ENCODE measurements around the gene RPS4Y1.
"Not testable (repeated sequence)": the region's sequence is repeated elsewhere in the genome, so short reads cannot be mapped to it uniquely, and the experiment has no call there.

RPS4Y1 gene

GRCh38 chrY:2857068-2857467, 15.7 kb downstream of the RPS4Y1 start:
- ATAC-seq (ENCODE audit: low read depth), result no peak
- H3K27ac Mint-ChIP-seq, result peak overlapping the region; percentile 76
- H3K27me3 Mint-ChIP-seq, result no peaks in the 10 kb centered on the region
- peaks cover 19% of the 10 kb centered on the region for H3K4me1 Mint-ChIP-seq
- H3K9me3 Mint-ChIP-seq, result no peaks in the 10 kb centered on the region
- H3K4me3 Mint-ChIP-seq, result no peak overlapping the region
- no peak for DNase-seq (ENCODE audit: low spot score in 2 of 2)
- H3K36me3 Mint-ChIP-seq, result peaks cover 45% of the 10 kb centered on the region

DNA sequence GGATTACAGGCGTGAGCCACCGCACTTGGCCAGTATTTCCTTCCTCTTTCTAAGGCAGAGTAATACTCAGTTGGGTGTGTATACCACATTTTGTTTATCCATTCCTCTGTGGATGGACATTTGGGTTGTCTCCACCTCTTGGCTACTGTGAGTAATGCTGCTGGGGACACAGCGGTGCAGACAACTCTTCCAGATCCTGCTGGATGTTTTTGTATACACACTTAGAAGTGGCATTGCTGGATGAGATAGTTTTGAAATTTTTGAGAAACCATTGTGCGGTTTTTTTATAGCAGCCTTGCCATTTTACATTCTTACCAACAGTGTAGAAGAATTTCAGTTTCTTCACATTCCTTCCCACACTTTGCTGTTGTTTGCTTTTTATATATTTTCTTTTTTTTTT, 16.3 kb downstream of the RPS4Y1 start:
- Mint-ChIP-seq H3K9me3 (no peaks in the 10 kb centered on the region), H3K36me3 (peaks cover 49% of the 10 kb centered on the region), H3K4me1 (peaks cover 16% of the 10 kb centered on the region), H3K27me3 (no peaks in the 10 kb centered on the region), H3K27ac (no peak overlapping the region), H3K4me3 (no peak overlapping the region)
- DNase-seq (ENCODE audit: low spot score in 2 of 2) (no peak), ATAC-seq (ENCODE audit: low read depth) (no peak)

DNA sequence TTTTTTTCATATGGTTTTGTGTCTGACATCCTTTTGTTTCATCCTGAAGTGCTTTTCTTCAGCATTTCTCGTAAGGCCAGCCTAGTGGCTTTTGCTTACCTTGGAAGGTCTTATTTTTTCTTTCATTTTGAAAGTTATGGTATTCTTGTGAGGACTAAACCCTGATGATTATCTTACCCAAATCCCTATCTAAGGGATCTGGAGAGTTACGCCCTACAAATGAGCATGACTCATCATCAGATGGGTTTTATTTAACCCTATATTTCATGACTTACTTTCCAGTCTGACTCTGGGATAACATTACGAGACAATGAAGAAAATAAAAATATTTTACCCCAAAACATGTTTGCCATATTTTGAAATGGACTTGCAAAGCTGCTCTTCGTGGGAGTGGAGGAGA, 18.4 kb downstream of the RPS4Y1 start:
- H3K4me1 Mint-ChIP-seq, result peaks cover 16% of the 10 kb centered on the region
- H3K36me3 Mint-ChIP-seq, result peaks cover 42% of the 10 kb centered on the region
- H3K27me3 Mint-ChIP-seq, result no peaks in the 10 kb centered on the region
- no peak overlapping the region for H3K4me3 Mint-ChIP-seq
- DNase-seq (ENCODE audit: low spot score in 2 of 2), result no peak
- H3K9me3 Mint-ChIP-seq, result no peaks in the 10 kb centered on the region
- no peak overlapping the region for H3K27ac Mint-ChIP-seq
- no peak for ATAC-seq (ENCODE audit: low read depth)

GRCh38 chrY:2860511-2860910, 19.1 kb downstream of the RPS4Y1 start:
- no peak overlapping the region for H3K27ac Mint-ChIP-seq
- DNase-seq (ENCODE audit: low spot score in 2 of 2) (no peak), ATAC-seq (ENCODE audit: low read depth) (no peak)
- no peaks in the 10 kb centered on the region for H3K27me3 Mint-ChIP-seq
- H3K36me3 Mint-ChIP-seq, result peaks cover 37% of the 10 kb centered on the region
- no peak overlapping the region for H3K4me3 Mint-ChIP-seq
- peaks cover 16% of the 10 kb centered on the region for H3K4me1 Mint-ChIP-seq
- no peaks in the 10 kb centered on the region for H3K9me3 Mint-ChIP-seq

DNA sequence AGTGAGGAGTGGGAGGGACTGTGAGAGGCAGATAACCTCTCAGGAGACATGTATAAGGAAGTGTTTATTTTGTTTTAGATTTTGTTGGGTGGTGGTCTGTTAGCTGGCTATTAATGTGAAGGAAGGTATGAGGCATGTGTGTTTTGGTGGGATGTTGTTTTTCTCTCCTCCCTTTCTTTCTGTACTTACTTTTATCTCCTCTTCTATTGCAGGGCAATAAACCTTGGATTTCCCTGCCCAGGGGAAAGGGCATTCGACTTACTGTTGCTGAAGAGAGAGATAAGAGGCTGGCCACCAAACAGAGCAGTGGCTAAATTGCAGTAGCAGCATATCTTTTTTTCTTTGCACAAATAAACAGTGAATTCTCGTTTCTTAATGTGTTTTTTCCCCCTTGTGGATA, 25.2 kb downstream of the RPS4Y1 start:
- Mint-ChIP-seq H3K4me3 (no peak overlapping the region), H3K27me3 (no peaks in the 10 kb centered on the region), H3K36me3 (peaks cover 20% of the 10 kb centered on the region), H3K27ac (peak overlapping the region; percentile 4), H3K9me3 (peaks cover 2% of the 10 kb centered on the region), H3K4me1 (no peaks in the 10 kb centered on the region)
- DNase-seq (ENCODE audit: low spot score in 2 of 2) (no peak), ATAC-seq (ENCODE audit: low read depth) (no peak)

DNA sequence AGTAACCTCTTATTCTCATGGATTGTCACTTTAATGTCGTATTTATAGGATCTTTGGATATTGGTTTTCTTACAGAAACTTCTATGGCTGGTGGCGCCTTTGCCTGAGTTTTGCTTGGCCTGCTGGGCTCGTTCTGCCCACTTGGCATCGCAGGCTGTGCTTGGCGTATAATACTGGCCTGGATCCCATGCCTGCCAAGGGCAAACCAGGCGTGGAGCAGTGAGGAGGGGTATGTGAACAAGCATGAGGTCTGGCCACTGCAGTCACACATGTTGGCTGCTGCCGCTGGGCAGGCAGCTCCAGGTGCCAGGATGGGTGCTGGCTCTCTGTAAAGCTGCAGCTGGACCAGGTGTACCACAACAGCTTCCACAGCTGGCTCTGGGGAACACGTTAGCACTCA, 26.1 kb downstream of the RPS4Y1 start:
- H3K36me3 Mint-ChIP-seq, result peaks cover 16% of the 10 kb centered on the region
- DNase-seq (ENCODE audit: low spot score in 2 of 2) (no peak), ATAC-seq (ENCODE audit: low read depth) (no peak)
- no peak overlapping the region for H3K27ac Mint-ChIP-seq
- no peak overlapping the region for H3K4me3 Mint-ChIP-seq
- no peaks in the 10 kb centered on the region for H3K27me3 Mint-ChIP-seq
- peaks cover 2% of the 10 kb centered on the region for H3K9me3 Mint-ChIP-seq
- no peaks in the 10 kb centered on the region for H3K4me1 Mint-ChIP-seq

GRCh38 chrY:2868035-2868607, 26.7 kb downstream of the RPS4Y1 start:
- ATAC-seq (ENCODE audit: low read depth), result no peak
- Mint-ChIP-seq H3K4me1 (no peaks in the 10 kb centered on the region), H3K27me3 (no peaks in the 10 kb centered on the region), H3K27ac (no peak overlapping the region), H3K36me3 (peaks cover 12% of the 10 kb centered on the region), H3K9me3 (peaks cover 2% of the 10 kb centered on the region), H3K4me3 (no peak overlapping the region)
- DNase-seq (ENCODE audit: low spot score in 2 of 2), result no peak

- not testable (repeated sequence) for H3K27me3 Mint-ChIP-seq; H3K9me3 Mint-ChIP-seq; H3K27ac Mint-ChIP-seq; H3K4me1 Mint-ChIP-seq; ATAC-seq (ENCODE audit: low read depth); H3K4me3 Mint-ChIP-seq; DNase-seq (ENCODE audit: low spot score in 2 of 2)
- peaks cover 12% of the 10 kb centered on the region for H3K36me3 Mint-ChIP-seq
Measured at GRCh38 chrY:2872234-2872633, 30.8 kb downstream of the RPS4Y1 start.

GRCh38 chrY:2874211-2874610, 32.8 kb downstream of the RPS4Y1 start:
- Mint-ChIP-seq H3K27me3 (no peaks in the 10 kb centered on the region), H3K36me3 (peaks cover 12% of the 10 kb centered on the region), H3K4me3 (no peak overlapping the region), H3K4me1 (no peaks in the 10 kb centered on the region), H3K9me3 (peaks cover 8% of the 10 kb centered on the region), H3K27ac (no peak overlapping the region)
- no peak for DNase-seq (ENCODE audit: low spot score in 2 of 2)
- ATAC-seq (ENCODE audit: low read depth), result no peak

DNA sequence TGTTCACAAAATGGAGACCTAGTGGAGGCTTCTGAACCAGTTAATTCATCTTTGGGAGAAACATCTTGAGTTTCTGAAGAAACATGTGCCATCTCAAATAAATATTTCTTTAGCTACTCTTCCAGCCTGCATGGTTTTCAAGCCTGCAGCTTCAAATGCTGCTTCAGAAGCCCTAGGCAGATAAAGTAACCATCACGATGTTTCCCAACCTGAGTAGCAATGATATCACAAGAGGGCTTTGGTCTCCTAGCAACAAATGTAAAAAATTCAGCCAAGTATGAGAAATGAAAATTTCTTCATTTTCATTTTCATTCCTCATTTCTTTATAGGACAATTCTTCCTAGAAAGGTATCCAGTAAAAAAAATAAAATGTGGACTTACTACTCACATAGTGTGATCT, 42.2 kb downstream of the RPS4Y1 start:
- DNase-seq (ENCODE audit: low spot score in 2 of 2) (no peak), ATAC-seq (ENCODE audit: low read depth) (no peak)
- Mint-ChIP-seq H3K9me3 (peaks cover 3% of the 10 kb centered on the region), H3K4me3 (no peak overlapping the region), H3K36me3 (peaks cover 2% of the 10 kb centered on the region), H3K27me3 (no peaks in the 10 kb centered on the region), H3K4me1 (peaks cover 3% of the 10 kb centered on the region), H3K27ac (no peak overlapping the region)

DNA sequence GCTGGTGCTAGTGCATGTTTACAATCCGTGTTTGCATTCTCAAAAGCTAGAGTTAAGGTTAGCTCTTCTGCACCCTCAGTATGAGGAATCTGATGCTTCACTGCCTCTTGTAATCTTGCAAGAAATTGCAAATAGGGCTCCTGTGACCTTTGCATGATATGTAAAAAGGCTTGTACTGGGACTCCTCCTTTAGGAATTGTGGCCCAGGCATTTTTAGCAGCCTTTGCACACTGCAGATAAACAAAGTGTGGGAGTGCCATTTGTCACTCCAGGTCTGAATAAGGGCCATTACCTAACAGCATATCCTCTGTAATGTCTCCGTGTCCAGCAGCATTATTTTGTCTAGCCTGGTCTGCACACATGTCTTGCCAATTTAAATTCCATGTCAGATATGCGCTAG, 44.5 kb downstream of the RPS4Y1 start:
- peaks cover 3% of the 10 kb centered on the region for H3K9me3 Mint-ChIP-seq

DNA sequence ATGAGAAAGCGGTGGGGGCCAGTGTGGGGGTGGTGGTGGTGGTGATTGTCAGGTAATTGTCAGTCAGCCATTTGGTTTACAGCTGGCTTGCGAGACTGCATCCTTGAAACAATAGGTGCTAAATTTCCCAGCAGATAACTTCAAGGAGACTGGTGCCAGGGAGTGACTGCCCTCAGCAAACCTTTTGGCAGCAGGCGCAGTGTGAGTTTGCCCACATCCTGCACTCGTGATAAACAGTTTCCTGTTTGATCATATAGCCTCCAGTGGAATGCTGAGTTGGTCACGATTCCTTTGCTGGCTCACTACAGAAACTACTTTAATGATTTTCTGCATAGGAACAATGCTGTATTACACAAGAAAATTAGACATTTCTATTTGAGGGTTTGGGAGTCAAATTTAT, 46.0 kb downstream of the RPS4Y1 start:
- Mint-ChIP-seq H3K4me3 (no peak overlapping the region), H3K27me3 (no peaks in the 10 kb centered on the region), H3K36me3 (peaks cover 5% of the 10 kb centered on the region), H3K4me1 (no peaks in the 10 kb centered on the region), H3K27ac (no peak overlapping the region), H3K9me3 (peaks cover 3% of the 10 kb centered on the region)
- ATAC-seq (ENCODE audit: low read depth), result no peak
- DNase-seq (ENCODE audit: low spot score in 2 of 2), result no peak

More for the DNA sequence above, 44.5 kb downstream of the RPS4Y1 start:
- Mint-ChIP-seq H3K4me3 (no peak overlapping the region), H3K4me1 (no peaks in the 10 kb centered on the region), H3K27me3 (no peaks in the 10 kb centered on the region), H3K36me3 (peaks cover 5% of the 10 kb centered on the region), H3K27ac (no peak overlapping the region)
- DNase-seq (ENCODE audit: low spot score in 2 of 2) (no peak), ATAC-seq (ENCODE audit: low read depth) (no peak)

DNA sequence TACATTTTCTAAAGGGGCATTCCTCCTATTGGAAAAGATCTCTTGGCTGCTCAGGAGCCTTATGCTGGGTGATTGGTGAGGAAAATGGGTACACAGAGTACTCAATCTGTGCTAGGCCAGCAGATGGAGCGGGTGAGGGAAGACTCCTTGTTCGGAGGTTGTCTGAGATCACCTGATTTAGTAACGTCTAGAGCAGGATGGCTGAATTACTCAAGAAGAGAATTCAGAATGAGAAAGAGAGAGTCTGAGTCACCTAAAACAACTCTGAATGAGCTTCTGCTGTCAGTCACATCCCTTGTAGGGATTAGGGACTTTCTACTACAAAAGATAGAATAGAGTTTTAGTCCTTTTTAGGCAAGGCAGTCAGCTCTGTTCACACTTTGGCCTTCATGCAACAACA, 46.6 kb downstream of the RPS4Y1 start:
- Mint-ChIP-seq H3K9me3 (peaks cover 3% of the 10 kb centered on the region), H3K27me3 (no peaks in the 10 kb centered on the region), H3K36me3 (peaks cover 5% of the 10 kb centered on the region), H3K4me3 (no peak overlapping the region), H3K27ac (no peak overlapping the region), H3K4me1 (no peaks in the 10 kb centered on the region)
- ATAC-seq (ENCODE audit: low read depth) (no peak), DNase-seq (ENCODE audit: low spot score in 2 of 2) (no peak)

- DNase-seq (ENCODE audit: low spot score in 2 of 2) (no peak), ATAC-seq (ENCODE audit: low read depth) (no peak)
- Mint-ChIP-seq H3K27me3 (no peaks in the 10 kb centered on the region), H3K36me3 (peaks cover 6% of the 10 kb centered on the region), H3K27ac (no peak overlapping the region), H3K4me3 (no peak overlapping the region), H3K4me1 (no peaks in the 10 kb centered on the region), H3K9me3 (peaks cover 3% of the 10 kb centered on the region)
Measured at GRCh38 chrY:2893471-2893870, 52.1 kb downstream of the RPS4Y1 start.

- no peak for DNase-seq (ENCODE audit: low spot score in 2 of 2)
- Mint-ChIP-seq H3K4me3 (no peak overlapping the region), H3K4me1 (no peaks in the 10 kb centered on the region), H3K9me3 (peaks cover 3% of the 10 kb centered on the region), H3K36me3 (peaks cover 6% of the 10 kb centered on the region), H3K27ac (no peak overlapping the region), H3K27me3 (peaks cover 3% of the 10 kb centered on the region)
- no peak for ATAC-seq (ENCODE audit: low read depth)
Measured at GRCh38 chrY:2896050-2896449, 54.6 kb downstream of the RPS4Y1 start.

Data from memory B cell (primary cell).